ENCODE results near the gene KCNC1.

GRCh38 chr11:17778956-17779860 is 44.6 kb downstream of the KCNC1 start:
- TF ChIP-seq POLR2AphosphoS5 (IDR thresholded peaks at IDR 0.05; ENCODE audit: borderline replicate concordance, low read depth, low read length) (no peak), EZH2 (IDR thresholded peaks at IDR 0.05) (no peak), FOXP2 (optimal IDR thresholded peaks at IDR 0.05; ENCODE audit: control extremely low read depth, extremely low read length, insufficient read depth) (no peak)

Data from SK-N-MC (cell line).